Upper lobe of right lung (tissue), 1 donor: Measurements from ENCODE around the gene PDCD2L. TPM values are rescaled to one million over a fixed set of nuclear protein-coding genes. Genes with fewer than 3 reads are reported as not detected.

Experiments used
- ATAC-seq: fragments of 200-7000 bp; cut with Tn5 transposase; one replicate; pipeline ENCODE4 v1.9.1; 2020; ENCODE audit warnings: mild to moderate bottlenecking, moderate library complexity
- DNase-seq: peaks from one replicate; pipeline ENCODE4 v3.0.0-alpha.2; 2020
- H3K27ac ChIP-seq: fragments of 200-600 bp; one replicate; pipeline ENCODE4 v1.8.0; 2022
- H3K27me3 ChIP-seq: fragments of 200-600 bp; one replicate; pipeline ENCODE4 v1.8.0; 2022; ENCODE audit warnings: mild to moderate bottlenecking
- H3K36me3 ChIP-seq: fragments of 200-600 bp; one replicate; pipeline ENCODE4 v1.8.0; 2022
- H3K4me1 ChIP-seq: fragments of 200-600 bp; one replicate; pipeline ENCODE4 v1.8.0; 2022
- H3K4me3 ChIP-seq: fragments of 200-600 bp; one replicate; pipeline ENCODE4 v1.8.0; 2022; ENCODE audit warnings: mild to moderate bottlenecking
- H3K9me3 ChIP-seq: fragments of 200-600 bp; one replicate; pipeline ENCODE4 v1.8.0; 2022
- intact Hi-C: fragments of 100-400 bp; cut with DNase I; formaldehyde crosslinking; loops from one replicate; pipeline ENCODE4 v1.11.0; 2022
- total RNA-seq: library from RNA; stranded (reverse); fragmentation: NEBNext Ultra II Directional; extraction: Animal tissue kit (Norgen Biotek cat#: 25700); gene quantifications from one replicate; pipeline ENCODE4 v1.2.1, GENCODE V29; 2021
- TF ChIP-seq, protein P1 (sequence below): fragments of 200-600 bp; IDR thresholded peaks from one replicate; pipeline ENCODE4 v1.8.0; 2022; ENCODE audit warnings: antibody characterized with exemption
- donor health status: DM: no; HTN: yes; CAD: no; lungs with severe emphysema.

The PDCD2L gene
- total RNA-seq, 1 donor from 2014 or later: 7.4 TPM

DNA sequence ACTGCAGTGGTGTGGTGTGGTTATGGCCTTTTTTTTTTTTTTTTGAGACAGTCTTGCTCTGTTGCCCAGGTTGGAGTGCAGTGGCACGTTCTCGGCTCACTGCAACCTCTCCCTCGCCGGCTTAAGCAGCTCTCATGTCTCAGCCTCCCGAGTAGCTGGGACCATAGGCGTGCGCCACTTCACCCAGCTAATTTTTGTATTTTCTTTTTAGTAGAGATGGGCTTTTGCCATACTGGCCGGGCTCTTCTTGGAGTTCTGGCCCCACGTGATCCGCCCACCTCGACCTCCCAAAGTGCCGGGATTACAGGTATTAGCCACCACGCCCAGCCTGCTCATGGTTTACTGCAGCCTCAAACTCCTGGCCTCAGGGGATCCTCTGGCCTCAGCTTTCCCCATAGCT is 7.0 kb downstream of the PDCD2L start:
- Histone ChIP-seq H3K9me3 (no peaks in the 10 kb centered on the region), H3K27me3 (no peaks in the 10 kb centered on the region), H3K4me3 (no peak overlapping the region), H3K36me3 (peaks cover 48% of the 10 kb centered on the region), H3K27ac (no peak overlapping the region), H3K4me1 (no peaks in the 10 kb centered on the region)
- TF ChIP-seq, protein P1, sequence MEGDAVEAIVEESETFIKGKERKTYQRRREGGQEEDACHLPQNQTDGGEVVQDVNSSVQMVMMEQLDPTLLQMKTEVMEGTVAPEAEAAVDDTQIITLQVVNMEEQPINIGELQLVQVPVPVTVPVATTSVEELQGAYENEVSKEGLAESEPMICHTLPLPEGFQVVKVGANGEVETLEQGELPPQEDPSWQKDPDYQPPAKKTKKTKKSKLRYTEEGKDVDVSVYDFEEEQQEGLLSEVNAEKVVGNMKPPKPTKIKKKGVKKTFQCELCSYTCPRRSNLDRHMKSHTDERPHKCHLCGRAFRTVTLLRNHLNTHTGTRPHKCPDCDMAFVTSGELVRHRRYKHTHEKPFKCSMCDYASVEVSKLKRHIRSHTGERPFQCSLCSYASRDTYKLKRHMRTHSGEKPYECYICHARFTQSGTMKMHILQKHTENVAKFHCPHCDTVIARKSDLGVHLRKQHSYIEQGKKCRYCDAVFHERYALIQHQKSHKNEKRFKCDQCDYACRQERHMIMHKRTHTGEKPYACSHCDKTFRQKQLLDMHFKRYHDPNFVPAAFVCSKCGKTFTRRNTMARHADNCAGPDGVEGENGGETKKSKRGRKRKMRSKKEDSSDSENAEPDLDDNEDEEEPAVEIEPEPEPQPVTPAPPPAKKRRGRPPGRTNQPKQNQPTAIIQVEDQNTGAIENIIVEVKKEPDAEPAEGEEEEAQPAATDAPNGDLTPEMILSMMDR: no peak
- no peak for ATAC-seq
- peak; percentile 46 for DNase-seq
- intact Hi-C loops: no loop called here

- Histone ChIP-seq H3K36me3 (peaks cover 35% of the 10 kb centered on the region), H3K4me3 (no peak overlapping the region), H3K27me3 (no peaks in the 10 kb centered on the region), H3K9me3 (no peaks in the 10 kb centered on the region), H3K27ac (no peak overlapping the region), H3K4me1 (no peaks in the 10 kb centered on the region)
- TF ChIP-seq, protein P1: no peak
- intact Hi-C loops: no loop called here
- ATAC-seq: no peak
- no peak for DNase-seq
These were observed 11.9 kb downstream of the PDCD2L start for GRCh38 chr19:34416021-34416545.

DNA sequence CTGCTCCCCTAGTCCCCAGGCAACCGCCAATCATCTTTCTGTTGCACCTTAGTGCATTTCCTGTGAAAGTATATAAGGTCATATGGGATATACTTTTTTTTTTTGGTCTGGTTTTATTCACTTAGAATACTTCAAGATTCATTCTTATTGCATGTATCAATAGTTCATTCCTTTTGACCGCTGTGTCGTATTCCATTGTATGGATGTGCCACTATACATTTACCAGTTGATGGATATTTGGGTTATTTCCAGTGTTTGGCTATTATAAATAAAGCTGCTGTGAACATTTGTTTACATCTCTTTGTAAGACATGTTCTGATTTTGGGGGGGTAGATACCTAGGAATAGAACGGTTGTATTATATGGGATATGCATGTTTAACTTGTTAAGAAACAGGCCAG is 14.1 kb downstream of the PDCD2L start:
- peaks cover 42% of the 10 kb centered on the region for H3K36me3 ChIP-seq
- no peak overlapping the region for H3K4me3 ChIP-seq
- DNase-seq: no peak
- no peak for ATAC-seq
- TF ChIP-seq, protein P1: no peak
- H3K27ac ChIP-seq: no peak overlapping the region
- intact Hi-C loops: no loop called here
- no peaks in the 10 kb centered on the region for H3K4me1 ChIP-seq
- no peaks in the 10 kb centered on the region for H3K27me3 ChIP-seq
- H3K9me3 ChIP-seq: no peaks in the 10 kb centered on the region

GRCh38 chr19:34426096-34426661 is 22.0 kb downstream of the PDCD2L start:
- H3K27me3 ChIP-seq: no peaks in the 10 kb centered on the region
- peaks cover 14% of the 10 kb centered on the region for H3K36me3 ChIP-seq
- H3K27ac ChIP-seq: no peak overlapping the region
- no peak for ATAC-seq
- no peak overlapping the region for H3K4me3 ChIP-seq
- H3K9me3 ChIP-seq: no peaks in the 10 kb centered on the region
- TF ChIP-seq, protein P1: no peak
- peaks cover 25% of the 10 kb centered on the region for H3K4me1 ChIP-seq
- intact Hi-C loops: no loop called here
- DNase-seq: no peak

DNA sequence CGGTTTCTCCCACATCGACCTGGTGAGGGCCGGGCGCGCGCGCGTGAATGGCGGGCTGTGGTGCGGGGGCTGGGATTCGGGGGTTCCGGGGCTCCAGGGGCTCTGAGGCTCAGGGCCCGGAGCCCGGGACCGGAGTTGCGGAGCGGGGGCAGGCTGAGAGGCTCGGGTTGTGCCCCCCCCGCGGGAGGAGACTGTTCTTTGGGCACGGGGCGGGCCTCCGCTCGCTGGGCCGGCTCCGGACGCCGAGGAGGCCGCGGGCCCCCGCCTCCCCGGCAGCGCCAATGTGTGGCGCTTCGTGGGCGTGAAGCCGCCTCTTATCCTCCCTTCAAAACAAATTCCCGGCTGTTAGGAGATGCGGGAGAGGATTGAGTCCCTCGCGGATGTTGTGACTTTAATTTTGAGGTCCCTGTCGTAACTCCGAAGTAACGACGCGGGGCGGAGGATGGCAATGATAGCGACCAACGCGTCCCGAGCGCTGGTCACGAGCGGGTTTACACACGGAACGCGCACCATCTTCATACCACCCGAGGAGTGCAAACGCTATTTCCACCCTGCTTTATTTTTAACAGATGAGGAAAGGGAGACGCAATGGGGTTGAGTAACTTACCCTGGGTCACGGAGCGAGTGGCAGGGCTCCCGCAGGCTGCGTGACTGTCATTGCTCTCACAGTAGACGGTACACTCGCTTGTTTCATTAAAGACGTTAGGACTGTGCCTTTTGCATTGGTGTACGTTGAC is 24.5 kb downstream of the PDCD2L start:
- peaks cover 28% of the 10 kb centered on the region for H3K4me1 ChIP-seq
- H3K4me3 ChIP-seq: peak overlapping the region; percentile 95
- H3K27ac ChIP-seq: peak overlapping the region; percentile 86
- H3K36me3 ChIP-seq: peaks cover 14% of the 10 kb centered on the region
- TF ChIP-seq, protein P1: no peak
- no peaks in the 10 kb centered on the region for H3K9me3 ChIP-seq
- no peaks in the 10 kb centered on the region for H3K27me3 ChIP-seq
- intact Hi-C loops: no loop called here
- DNase-seq (no peak), ATAC-seq (peak; percentile 82)
